ENCODE results near the gene TMEM271.

GRCh38 chr4:610411-611261, 34.5 kb upstream of the TMEM271 start:
- TF ChIP-seq POLR2AphosphoS5 (IDR thresholded peaks at IDR 0.05; ENCODE audit: low read length) (no peak), EGR1 (IDR thresholded peaks at IDR 0.05; ENCODE audit: borderline replicate concordance in 1 of 2, low read depth in 2 of 2, low read length in 2 of 2) (no peak), TAF1 (IDR thresholded peaks at IDR 0.05; ENCODE audit: borderline replicate concordance, low read depth, low read length) (no peak), ZZZ3 (IDR thresholded peaks at IDR 0.05; ENCODE audit: control insufficient read depth, insufficient read length, low read depth) (no peak), ESRRA (IDR thresholded peaks at IDR 0.05; ENCODE audit: low read length) (no peak), BCL3 (IDR thresholded peaks at IDR 0.05; ENCODE audit: borderline replicate concordance, insufficient read depth, low read depth, low read length, poor library complexity, severe bottlenecking) (no peak), MEF2A (IDR thresholded peaks at IDR 0.05; ENCODE audit: insufficient read depth, low read depth, low read length) (no peak), EZH2 (IDR thresholded peaks at IDR 0.05; ENCODE audit: borderline replicate concordance, control insufficient read depth, low read depth, low read length) (no peak), CEBPB (IDR thresholded peaks at IDR 0.05; ENCODE audit: borderline replicate concordance in 1 of 2, low read depth in 2 of 2, low read length in 2 of 2) (no peak), CHD4 (IDR thresholded peaks at IDR 0.05) (no peak), CBFB (IDR thresholded peaks at IDR 0.05; ENCODE audit: low read depth) (no peak), ZNF217 (IDR thresholded peaks at IDR 0.05) (no peak)
- TF ChIP-seq, protein P1, sequence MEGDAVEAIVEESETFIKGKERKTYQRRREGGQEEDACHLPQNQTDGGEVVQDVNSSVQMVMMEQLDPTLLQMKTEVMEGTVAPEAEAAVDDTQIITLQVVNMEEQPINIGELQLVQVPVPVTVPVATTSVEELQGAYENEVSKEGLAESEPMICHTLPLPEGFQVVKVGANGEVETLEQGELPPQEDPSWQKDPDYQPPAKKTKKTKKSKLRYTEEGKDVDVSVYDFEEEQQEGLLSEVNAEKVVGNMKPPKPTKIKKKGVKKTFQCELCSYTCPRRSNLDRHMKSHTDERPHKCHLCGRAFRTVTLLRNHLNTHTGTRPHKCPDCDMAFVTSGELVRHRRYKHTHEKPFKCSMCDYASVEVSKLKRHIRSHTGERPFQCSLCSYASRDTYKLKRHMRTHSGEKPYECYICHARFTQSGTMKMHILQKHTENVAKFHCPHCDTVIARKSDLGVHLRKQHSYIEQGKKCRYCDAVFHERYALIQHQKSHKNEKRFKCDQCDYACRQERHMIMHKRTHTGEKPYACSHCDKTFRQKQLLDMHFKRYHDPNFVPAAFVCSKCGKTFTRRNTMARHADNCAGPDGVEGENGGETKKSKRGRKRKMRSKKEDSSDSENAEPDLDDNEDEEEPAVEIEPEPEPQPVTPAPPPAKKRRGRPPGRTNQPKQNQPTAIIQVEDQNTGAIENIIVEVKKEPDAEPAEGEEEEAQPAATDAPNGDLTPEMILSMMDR (IDR thresholded peaks at IDR 0.05 in 2 of 3, conservative IDR thresholded peaks at IDR 0.05 in 1 of 3; ENCODE audit: control insufficient read depth in 2 of 3, extremely low read depth in 1 of 3, insufficient read depth in 1 of 3, low read depth in 3 of 3, low read length in 3 of 3): no peak
- TF ChIP-seq, protein P2, sequence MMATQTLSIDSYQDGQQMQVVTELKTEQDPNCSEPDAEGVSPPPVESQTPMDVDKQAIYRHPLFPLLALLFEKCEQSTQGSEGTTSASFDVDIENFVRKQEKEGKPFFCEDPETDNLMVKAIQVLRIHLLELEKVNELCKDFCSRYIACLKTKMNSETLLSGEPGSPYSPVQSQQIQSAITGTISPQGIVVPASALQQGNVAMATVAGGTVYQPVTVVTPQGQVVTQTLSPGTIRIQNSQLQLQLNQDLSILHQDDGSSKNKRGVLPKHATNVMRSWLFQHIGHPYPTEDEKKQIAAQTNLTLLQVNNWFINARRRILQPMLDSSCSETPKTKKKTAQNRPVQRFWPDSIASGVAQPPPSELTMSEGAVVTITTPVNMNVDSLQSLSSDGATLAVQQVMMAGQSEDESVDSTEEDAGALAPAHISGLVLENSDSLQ (IDR thresholded peaks at IDR 0.05): no peak
